ENCODE data around the gene CTSA.
"Not testable (repeated sequence)": the region's sequence is repeated elsewhere in the genome, so short reads cannot be mapped to it uniquely, and the experiment has no call there.

Gene CTSA

DNA sequence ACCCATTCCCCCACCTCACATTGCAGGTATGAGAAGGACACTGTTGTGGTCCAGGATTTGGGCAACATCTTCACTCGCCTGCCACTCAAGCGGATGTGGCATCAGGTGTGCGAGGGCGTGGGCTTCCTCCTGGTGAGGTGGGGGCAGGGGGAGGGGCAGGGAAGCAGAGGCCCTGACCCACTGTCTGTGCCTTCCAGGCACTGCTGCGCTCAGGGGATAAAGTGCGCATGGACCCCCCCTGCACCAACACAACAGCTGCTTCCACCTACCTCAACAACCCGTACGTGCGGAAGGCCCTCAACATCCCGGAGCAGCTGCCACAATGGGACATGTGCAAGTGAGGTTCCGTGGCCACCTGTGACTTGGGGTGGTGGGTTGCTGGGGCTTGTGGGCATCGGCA is 3.7 kb downstream of the CTSA start:
- DNase-seq (ENCODE audit: low read depth in 2 of 2): no peak

DNA sequence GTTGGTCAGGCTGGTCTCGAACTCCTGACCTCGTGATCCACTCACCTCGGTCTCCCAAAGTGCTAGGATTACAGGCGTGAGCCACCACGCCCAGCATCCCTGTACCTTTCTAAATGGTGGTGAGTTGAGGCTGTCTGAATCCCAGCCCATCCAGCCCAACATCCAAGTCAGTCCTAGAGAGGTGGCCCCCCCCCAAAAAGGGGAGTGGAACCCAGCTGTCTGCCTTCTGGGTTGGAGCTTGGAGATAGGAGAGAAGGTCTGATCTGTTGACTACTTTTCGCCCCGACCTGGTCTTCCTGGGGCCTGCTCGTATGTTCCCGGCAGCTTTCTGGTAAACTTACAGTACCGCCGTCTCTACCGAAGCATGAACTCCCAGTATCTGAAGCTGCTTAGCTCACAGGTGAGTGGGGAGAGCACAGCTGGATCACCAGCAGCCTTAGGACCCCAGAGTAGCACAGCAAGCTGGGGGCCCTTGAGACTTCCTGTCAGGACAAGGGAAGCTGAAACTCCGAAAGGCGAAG is 5.6 kb downstream of the CTSA start:
- DNase-seq (ENCODE audit: low read depth in 2 of 2): no peak

DNA sequence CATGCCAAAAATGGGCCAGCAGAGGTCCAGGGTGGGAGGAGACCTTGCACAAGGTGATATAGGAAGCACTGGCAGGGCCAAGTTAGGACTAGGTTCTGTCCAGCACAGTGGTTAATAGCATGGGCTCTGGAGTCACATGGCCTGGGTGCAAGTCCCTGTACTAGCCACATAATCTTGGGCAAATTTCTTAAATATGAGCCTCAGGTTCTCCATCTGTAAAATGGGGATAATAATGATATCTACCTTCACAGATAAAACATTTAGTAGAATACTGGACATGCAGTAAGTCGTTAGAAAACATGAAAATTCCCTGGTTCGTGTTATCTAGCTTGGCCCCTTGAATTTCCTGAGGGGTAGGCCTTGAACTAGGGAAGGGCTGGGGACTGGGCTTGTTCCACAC is 6.2 kb downstream of the CTSA start:
- DNase-seq (ENCODE audit: low read depth in 2 of 2): no peak

DNA sequence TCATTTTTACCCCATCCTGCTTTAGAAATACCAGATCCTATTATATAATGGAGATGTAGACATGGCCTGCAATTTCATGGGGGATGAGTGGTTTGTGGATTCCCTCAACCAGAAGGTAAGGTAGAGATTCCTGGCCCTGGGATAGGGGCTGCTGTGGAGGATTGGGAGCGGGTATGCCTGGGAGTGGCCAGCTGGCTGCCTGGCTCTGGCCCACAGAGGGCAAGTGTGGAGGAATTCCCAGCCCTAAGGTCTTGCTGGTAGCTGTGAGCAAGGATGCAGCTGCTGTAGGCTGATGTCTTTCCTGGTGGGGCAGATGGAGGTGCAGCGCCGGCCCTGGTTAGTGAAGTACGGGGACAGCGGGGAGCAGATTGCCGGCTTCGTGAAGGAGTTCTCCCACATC is 6.6 kb downstream of the CTSA start:
- DNase-seq (ENCODE audit: low read depth in 2 of 2): no peak

DNA sequence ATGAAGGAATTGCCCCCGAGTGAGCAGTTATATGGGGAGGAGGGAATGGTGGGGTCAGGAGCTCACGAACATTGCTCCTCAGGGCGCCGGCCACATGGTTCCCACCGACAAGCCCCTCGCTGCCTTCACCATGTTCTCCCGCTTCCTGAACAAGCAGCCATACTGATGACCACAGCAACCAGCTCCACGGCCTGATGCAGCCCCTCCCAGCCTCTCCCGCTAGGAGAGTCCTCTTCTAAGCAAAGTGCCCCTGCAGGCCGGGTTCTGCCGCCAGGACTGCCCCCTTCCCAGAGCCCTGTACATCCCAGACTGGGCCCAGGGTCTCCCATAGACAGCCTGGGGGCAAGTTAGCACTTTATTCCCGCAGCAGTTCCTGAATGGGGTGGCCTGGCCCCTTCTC is 7.2 kb downstream of the CTSA start:
- DNase-seq (ENCODE audit: low read depth in 2 of 2): no peak

GRCh38 chr20:45899046-45899835 is 8.1 kb downstream of the CTSA start:
- DNase-seq (ENCODE audit: low read depth in 2 of 2): no peak

DNA sequence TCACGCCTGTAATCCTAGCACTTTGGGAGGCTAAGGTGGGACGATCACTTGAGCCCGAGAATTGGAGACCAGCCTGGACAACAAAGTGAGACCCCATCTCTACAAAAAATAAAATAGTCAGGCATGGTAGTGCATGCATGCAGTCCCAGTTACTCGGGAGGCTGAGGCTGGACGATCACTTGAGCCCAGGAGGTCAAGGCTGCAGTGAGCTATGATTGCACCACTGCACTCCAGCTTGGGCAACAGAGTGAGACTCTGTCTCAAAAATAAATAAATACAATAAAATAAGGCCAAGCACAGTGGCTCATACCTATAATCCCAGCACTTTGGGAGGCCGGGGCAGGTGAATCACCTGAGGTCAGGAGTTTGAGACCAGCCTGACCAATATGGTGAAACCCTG is 10.2 kb downstream of the CTSA start:
- DNase-seq (ENCODE audit: low read depth in 2 of 2): not testable (repeated sequence)

DNA sequence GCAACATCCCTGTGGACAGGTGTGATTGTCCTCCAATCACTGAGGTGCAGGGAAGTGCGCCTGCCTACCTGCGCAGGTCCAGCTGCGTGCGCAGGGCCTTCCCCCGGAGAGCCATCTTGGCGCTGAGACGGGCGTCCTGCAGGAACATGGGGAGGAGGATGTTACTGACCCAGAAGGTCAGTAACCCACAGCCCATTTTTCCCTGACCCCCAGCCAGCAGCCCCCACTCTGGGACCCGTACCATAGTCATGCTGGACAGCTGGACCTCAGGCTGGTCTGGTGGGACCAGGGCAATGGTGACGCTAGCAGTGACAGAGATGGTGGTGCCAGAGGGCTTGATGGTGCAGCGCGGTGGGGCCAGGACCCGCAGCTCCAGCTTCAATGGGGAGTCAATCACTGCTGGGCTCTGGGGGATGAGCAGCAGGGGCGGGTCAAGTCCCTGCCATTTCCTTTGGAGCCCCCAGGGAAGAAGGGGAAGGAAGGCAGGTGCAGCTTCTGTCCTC is 11.1 kb downstream of the CTSA start:
- DNase-seq (ENCODE audit: low read depth in 2 of 2): no peak

DNA sequence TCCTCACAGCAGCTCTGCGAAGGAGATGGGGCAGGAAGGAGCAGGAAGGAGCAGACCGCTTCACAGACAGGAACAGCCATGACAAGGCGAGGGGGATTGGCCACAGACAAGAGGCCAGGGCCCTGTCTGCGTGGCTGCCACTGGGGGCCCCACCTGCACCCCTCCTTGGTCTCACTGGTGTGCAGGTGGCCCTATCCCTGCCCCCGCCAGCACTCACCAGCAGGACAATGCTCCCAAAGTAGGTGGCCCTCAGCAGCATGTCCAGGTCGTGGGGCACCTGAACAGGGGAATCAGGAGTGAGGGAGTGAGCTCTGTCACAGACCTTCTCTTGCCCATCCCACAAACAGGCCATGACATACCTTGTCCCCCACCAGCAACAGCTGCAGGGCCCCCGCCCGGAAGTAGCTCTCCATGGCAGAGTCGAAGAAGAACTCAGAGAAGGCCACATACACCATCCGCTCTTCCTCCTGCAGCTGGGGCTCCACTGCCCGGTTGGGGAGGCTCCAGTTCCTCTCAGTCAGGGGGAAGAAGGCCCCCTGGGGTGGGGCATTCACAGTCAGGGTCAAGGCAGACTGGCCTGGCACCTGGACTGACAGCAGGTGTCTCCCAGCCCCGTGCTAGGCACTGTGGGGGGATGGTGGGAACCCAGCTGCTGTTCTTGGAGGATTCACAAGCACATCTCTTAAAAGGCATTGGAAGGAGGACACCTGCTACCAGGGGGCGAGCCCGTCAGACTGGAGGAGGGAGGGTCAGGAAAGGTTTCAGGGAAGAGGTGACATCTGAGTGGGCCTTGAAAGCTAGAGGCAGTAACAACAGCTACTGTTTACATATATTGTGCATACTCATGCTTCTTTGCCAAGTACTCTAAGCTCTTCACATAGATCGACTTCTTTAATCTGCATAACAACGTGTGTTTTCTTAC is 13.7 kb downstream of the CTSA start:
- no peak for DNase-seq (ENCODE audit: low read depth in 2 of 2)

DNA sequence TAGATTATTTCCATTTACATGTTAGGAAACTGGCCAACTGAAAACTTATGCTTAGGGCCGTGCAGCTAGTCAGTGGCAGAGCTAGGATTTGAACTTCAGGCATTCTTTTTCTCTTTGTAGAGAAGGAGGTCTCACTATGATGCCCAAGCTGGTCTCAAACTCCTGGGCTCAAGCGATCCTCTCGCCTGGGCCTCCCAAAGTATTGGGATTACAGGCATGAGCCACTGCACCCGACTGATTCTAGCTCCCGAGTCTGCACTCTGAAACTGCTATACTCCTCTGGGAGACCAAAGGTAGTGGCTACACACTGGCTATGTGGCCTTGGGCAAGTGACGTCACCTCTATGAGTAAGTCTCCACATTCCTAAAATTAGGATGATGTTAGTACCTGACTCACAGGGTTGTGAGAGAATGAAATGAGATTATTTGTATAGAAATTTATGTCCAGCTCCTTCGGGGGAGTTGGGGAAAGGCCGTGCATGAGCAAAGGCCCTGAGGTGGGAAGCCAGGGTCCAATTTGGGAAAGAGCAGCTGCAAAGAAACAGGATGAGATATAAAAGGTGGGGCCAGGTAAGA is 14.5 kb downstream of the CTSA start:
- DNase-seq (ENCODE audit: low read depth in 2 of 2): no peak

GRCh38 chr20:45907219-45907948 is 16.2 kb downstream of the CTSA start:
- no peak for DNase-seq (ENCODE audit: low read depth in 2 of 2)

DNA sequence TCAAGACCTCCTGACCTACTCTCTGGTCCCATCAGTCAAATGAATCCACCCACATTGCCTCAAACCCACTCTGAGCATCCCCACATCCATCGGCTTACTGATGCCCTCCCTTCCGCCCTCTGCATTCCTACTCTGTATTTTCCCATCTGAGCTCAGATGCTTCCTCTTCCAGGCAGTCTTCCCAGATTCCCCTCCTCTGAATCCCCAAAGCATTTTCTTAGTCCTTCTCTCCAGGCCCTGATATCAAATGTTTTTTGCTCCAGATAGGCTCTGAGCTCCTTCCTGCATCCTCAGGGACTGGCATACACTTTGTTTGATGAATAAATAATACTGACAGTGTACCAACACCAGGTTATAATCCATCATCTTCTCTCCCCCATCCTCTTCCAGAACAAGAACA is 16.9 kb downstream of the CTSA start:
- DNase-seq (ENCODE audit: low read depth in 2 of 2): no peak

DNA sequence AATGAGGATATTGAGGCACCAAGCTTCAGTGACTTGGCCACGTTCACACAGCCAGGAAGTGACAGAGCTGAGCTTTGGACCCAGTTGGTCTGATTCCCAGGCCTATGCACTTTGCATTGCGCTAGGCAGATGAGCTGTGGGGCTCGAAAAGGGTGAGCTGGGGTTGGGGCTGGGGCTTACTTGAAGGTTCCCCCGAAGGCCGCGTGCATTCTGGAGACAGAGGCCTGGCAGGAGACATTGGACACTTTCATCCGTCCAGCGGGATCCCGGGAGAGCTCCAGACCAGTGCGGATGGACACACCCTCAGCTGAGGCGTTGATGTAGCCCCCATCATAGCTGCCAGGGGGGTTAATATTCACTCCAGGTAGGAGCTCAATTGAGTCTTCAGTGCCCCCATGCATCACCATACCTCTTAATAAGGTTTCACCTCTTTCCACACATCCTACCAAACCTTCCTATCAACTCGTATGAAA is 18.2 kb downstream of the CTSA start:
- DNase-seq (ENCODE audit: low read depth in 2 of 2): no peak

GRCh38 chr20:45909817-45910669 is 18.9 kb downstream of the CTSA start:
- DNase-seq (ENCODE audit: low read depth in 2 of 2): no peak

DNA sequence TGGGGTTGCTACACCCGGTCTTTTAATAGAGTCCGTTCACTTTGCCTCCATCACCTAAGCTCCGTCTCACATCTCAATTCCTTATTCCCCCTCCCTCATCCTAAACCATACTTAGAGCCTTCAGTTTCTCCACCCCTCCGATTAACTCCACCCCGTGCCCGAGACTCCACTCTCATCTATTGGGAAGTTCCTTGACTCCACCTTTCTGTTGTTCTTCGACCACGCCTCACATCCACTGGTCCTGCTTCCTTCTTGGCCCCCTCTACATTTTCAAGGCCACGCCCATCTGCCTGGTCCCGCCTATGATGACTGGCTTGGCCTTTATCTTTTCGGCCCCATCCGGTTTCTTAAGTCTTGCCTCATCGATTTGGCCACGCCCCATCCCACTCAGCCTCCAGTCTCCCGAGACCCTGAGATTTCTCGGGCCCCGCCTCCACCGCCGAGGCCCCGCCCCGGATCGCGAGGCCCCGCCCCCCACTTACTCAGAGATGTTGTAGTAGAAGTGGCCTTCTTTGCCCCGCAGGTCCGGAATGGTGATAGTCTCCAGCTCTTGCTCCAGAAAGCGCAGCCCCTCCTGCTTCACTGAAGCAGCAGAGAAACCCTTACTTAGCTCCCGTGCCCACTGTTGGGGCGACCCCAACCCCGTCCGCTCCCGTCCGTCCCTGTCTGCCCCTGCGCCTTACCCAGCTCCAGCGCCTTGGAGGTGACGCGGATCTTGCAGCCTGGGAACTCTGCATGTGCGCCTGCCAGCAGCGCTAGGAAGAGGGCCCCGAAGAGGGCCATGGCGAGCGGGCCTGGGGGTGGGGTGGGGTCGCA is 19.7 kb downstream of the CTSA start:
- peak; percentile 76 to 80 for DNase-seq (ENCODE audit: low read depth in 2 of 2)

- no peak for DNase-seq (ENCODE audit: low read depth in 2 of 2)
Measured at GRCh38 chr20:45911486-45912343, 20.6 kb downstream of the CTSA start, which contains the start of gene PLTP. PLTP (minus strand) TSS chr20:45912155; CDS start chr20:45911452, 703 bp downstream.

DNA sequence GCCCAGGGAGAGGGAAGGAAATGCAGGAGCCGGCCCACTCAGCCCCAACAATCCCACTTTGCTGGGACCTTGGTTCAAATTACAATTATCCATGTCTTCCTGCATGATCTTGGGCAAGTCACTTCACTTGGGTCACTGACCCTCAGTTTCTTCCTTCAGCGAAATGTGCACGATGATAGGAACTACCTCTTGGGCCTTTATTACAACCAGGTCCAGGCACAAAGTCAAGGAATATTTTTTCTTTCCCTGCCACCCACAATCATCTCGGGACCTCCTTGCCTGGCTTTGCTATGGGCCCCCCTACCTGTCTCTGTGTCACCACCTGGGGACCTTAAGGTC is 21.2 kb downstream of the CTSA start:
- no peak for DNase-seq (ENCODE audit: low read depth in 2 of 2)

DNA sequence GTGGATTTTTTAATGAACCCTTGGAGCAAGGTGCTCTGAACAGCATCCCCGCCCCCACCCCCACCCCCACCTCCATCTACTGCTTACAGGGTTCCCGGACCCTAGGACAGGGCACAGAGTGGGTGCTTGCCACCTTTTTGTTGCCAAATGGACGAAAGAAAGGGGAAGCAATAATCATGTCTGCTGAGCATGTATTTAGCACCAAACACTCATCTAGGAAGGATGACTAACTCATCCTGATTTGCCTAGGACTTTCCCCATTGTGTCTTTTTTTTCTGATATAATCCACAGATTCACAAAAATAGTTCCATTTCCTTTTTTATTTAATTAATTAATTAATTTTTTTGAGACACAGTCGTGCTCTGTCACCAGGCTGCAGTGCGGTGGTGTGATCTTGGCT is 22.0 kb downstream of the CTSA start:
- no peak for DNase-seq (ENCODE audit: low read depth in 2 of 2)

- DNase-seq (ENCODE audit: low read depth in 2 of 2): no peak
Measured at GRCh38 chr20:45917790-45918141, 26.6 kb downstream of the CTSA start.

Data from stimulated activated CD8-positive, alpha-beta memory T cell treated with anti-CD3 and anti-CD28 coated beads, Interleukin-7, amount 100 ng/mL, for 1 hour (primary cell).